Retinal pigment epithelial cell (primary cell): ENCODE measurements around the gene PILRB.
A peak's percentile ranks its signal among the peaks of the same experiment; 100 is the strongest.
"Not testable (repeated sequence)": the region's sequence is repeated elsewhere in the genome, so short reads cannot be mapped to it uniquely, and the experiment has no call there.

Experiments used
- DNase-seq: peaks from one replicate; pipeline ENCODE4 v3.0.0-alpha.2; 2010; ENCODE audit warnings: low read depth
- H3K4me3 ChIP-seq: 2 replicates; pipeline ENCODE4 v1.5.1; 2011; ENCODE audit warnings: mild to moderate bottlenecking, low read length, control low read depth, moderate library complexity
- TF ChIP-seq, protein P1 (sequence below): conservative IDR thresholded peaks from 2 replicates; pipeline ENCODE4 v1.5.1; 2011; ENCODE audit warnings: low read depth, low read length, control low read depth, inconsistent platforms

PILRB gene

DNA sequence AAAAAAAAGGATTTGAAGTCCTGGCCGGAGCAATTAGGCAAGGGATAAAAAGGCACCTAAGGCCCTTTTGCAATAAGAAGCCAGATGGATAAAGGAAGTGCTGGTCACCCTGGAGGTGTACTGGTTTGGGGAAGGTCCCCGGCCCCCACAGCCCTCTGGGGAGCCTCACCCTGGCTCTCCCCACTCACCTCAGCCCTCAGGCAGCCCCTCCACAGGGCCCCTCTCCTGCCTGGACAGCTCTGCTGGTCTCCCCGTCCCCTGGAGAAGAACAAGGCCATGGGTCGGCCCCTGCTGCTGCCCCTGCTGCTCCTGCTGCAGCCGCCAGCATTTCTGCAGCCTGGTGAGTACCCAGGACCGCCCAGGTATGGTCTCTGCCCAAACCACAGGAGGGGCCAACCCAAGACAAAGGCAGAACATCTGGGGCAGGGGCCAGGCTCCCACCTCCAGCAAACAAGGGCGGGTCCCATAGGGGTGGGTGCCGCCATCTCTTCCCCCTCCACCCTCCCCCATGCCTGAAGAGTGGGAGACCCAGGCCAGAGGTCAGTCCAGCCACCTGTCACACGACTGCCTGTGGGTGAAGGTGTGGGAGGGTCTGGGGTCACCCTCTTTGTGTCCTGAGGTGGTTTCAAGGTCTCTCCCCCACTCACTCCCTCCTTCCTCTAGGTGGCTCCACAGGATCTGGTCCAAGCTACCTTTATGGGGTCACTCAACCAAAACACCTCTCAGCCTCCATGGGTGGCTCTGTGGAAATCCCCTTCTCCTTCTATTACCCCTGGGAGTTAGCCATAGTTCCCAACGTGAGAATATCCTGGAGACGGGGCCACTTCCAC is at the start of gene PILRB:
PILRB (plus strand) TSS at position 91 of the 830 bp plus-strand sequence; CDS start at position 277, 186 bp downstream.
- no peak for DNase-seq
- TF ChIP-seq, protein P1, sequence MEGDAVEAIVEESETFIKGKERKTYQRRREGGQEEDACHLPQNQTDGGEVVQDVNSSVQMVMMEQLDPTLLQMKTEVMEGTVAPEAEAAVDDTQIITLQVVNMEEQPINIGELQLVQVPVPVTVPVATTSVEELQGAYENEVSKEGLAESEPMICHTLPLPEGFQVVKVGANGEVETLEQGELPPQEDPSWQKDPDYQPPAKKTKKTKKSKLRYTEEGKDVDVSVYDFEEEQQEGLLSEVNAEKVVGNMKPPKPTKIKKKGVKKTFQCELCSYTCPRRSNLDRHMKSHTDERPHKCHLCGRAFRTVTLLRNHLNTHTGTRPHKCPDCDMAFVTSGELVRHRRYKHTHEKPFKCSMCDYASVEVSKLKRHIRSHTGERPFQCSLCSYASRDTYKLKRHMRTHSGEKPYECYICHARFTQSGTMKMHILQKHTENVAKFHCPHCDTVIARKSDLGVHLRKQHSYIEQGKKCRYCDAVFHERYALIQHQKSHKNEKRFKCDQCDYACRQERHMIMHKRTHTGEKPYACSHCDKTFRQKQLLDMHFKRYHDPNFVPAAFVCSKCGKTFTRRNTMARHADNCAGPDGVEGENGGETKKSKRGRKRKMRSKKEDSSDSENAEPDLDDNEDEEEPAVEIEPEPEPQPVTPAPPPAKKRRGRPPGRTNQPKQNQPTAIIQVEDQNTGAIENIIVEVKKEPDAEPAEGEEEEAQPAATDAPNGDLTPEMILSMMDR = peak; percentile 7
- H3K4me3 ChIP-seq = no peak within 1 kb of the TSS

DNA sequence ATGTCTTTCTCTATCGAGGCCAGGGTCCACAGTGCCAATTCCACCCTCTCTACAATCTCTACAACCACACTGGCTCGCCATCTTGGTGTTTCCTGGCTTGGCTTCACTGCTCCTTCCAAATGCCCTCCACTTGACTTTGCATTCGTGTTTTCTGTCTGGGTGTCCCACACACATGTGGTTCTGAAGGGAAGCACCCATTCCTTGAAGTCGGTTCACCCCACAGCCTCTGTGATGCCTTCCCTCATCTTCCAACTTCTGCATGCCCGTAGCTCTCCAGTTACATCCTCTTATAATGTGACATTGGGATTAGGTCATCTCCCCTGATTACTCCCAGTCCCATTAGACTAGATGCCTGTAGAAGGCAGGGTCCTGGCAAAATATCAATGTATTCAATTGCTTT is 39.6 kb upstream of the PILRB start:
- not testable (repeated sequence) for H3K4me3 ChIP-seq, DNase-seq

DNA sequence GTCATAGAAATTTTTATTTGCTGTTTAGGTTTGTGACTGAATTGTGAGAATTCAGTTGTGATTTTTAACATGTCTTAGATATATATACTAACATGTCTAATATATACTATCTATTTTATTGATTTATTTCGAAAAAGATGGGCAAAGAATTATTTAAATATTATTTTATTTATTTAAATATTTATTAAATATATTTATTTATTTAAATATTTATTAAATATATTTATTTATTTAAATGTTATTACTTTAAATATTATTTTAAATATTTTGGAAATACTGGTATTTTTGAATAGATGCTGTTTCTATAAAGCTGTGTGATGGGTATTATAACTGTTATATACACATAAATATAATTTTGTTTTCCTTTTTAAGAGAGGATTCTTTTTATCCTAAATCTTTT is 36.3 kb upstream of the PILRB start:
- DNase-seq, H3K4me3 ChIP-seq: not testable (repeated sequence)

DNA sequence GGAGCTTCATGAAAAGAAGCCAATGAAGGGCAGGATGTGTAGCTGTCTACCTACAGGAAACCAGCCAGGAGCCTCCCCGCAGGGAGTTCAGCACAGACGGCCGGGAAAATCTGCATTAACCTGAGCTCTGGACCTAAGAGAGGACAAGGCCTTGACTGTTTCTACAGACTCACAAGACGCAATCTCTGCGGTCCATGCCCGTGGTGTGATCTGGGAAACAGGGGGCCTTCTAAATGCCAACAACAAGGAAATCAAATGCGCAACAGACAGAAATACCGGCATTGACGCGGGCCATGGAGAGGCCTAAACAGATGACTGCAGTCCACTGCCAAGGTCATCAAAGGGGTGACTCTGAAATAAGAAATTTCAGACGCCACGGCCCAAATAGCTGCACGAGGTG is 33.7 kb upstream of the PILRB start:
- H3K4me3 ChIP-seq, DNase-seq: not testable (repeated sequence)

DNA sequence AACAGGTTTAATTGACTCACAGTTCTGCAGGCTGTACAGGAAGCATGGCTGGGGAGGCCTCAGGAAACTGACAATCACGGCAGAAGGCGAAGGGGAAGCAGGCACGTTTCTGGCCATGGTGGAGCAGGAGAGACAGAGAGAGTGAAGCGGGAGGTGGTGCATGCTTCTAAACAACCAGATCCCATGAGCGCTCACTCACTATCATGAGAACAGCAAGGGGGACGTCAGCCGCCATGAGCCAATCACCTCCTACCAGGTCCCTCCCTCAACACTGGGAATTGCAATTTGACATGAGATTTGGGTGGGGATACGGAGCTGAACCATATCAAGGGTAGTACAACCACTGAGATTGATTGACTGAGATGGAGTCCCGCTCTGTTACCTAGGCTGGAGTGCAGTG is 32.2 kb upstream of the PILRB start:
- DNase-seq, H3K4me3 ChIP-seq: not testable (repeated sequence)

DNA sequence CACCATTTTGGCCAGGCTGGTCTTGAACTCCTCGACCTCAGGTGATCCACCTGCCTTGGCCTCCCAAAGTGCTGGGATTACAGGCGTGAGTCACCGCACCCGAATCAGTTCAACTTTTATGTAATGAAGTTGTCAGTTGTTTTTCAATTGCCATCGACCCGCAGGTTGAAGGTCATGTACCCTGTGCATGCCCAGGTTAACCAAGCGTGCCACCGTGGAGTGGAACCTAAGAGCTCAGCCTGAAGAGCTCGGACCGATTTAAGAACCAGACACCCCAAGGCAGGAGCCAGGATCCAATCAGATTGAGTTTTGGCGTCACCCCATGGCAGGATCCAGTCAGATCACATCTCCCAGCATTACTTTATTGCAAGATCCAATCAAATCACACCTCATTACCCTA is 31.0 kb upstream of the PILRB start:
- not testable (repeated sequence) for H3K4me3 ChIP-seq, DNase-seq

DNA sequence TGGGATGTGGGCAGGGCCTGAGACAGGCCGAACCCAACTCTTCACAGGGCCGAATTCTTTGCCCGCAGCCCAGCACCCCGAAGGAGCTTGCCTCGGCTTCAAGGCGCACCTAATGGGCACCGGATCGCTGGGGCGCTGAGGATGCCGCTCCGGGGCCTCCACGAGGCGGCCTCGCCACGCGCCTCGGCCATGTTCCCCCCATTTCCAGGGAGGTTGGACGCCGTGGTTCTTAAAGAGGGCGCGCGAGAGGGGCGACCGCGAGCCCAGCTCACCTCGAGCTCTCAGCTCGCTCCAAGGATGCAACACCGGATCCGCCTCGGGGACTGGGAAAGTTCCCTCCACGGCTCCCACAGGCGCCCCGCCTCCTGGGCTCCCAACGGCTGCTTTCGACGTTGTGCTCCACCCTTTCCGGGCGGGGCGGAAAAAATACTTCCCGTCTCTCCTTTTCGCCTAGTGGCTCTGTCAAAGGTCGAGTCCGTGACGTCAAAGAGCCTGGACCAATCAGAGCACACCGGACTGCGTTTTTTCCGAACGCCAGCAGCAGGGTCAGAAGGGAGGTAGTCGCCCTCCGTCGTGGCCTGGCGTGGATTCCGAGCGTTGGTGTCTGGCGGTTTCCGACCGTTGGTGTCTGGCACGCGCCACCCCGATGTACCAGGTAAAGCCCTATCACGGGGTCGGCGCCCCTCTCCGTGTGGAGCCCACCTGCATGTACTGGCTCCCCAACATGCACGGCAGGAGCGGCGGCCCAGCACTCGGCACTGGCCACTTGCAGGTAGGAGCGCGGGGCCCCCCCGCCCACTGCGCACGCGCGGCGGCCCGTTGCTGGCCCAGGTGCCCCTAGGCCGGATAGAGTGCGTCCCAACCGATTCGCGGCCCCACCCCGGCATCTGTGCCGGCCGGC is 22.1 kb upstream of the PILRB start:
- peak overlapping the region; percentile 55 for H3K4me3 ChIP-seq
- DNase-seq = peak; percentile 74

DNA sequence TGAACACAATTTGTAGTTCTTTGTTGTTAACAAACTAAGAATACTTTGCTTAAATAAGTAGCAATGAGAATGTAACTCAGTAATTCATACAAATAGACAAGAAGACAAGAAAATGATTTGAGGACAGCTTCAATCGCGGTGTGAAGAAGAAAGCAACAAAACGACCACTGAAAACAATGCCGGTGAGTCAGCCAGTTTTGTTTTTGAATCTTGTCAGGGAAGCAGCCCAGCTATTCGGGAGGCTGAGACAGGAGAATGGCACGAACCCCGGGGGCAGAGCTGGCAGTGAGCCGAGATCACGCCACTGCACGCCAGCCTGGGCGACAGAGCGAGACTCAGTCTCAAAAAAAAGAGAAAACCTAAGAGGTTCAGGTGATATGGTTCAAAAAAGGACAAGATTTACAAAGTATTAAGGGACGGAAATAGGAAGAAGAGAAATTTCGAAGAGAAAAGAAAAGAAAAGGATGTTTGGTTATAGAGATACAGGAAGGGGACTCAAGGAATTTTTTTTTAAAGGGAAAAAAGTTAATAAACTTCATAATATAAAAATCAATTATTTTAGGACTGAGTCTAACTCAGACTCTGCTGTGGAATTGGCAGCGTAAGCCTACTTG is 19.7 kb upstream of the PILRB start:
- DNase-seq, H3K4me3 ChIP-seq: not testable (repeated sequence)

DNA sequence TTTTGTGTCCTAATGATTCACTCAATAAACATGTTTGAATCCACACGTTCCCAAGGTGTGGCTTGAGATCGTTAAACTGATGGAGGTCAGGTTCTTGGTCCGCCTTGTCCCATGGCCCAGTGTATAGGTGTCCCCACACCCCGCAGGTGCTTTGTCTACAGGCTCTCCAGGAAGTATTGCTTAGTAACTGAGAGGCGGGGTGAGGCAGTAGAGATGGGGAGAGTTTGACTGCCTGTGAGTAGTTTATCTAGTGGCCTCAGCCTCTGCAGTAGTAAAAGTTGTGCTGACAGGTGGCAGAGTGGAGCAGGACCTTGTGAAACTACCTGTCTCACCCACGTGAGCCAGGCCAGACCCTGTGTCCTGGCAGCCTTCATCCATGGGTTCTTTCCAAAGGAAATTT is 16.6 kb upstream of the PILRB start:
- not testable (repeated sequence) for H3K4me3 ChIP-seq, DNase-seq

DNA sequence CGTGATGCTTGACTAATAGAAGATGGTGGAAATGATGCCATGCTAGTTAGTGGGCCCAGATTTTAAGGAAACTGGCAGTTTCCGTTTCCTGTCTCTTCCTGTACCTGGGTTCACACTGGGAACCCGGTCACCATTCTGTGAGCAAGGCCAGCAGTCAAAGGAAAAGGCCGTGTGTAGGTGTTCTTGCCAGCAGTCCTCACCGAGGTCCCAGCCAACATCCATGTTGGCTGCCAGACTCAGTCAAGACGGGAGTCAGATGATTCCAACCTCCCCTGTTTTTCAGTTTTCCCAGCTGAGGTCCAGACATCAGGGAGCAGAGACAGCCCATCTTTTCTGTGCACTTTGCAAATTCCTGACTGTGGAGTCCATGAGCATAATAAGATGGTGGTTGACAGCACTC is 15.2 kb upstream of the PILRB start:
- TF ChIP-seq, protein P1 = no peak
- DNase-seq = no peak

DNA sequence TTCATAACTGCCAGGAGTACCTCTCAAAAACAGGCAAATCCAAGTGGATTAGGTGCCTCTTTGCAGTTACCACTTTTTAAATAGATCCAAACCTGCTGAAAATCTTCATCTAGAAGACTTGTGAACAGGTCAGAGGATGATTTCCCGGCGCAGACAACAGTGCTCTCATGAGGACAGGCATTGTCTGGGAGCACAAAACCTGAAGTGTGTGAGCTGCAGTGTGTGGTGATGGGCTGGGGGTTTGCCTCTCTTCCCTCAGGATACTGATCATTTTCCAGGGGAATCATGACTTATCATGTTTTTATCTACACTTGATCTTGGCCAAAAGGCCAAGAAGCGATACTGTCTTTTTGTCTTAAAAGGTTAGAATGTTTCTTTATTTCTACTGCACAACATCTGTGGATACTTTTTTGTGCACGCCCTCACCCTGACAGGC is 13.8 kb upstream of the PILRB start:
- H3K4me3 ChIP-seq, DNase-seq: not testable (repeated sequence)

More for the DNA sequence above, 15.2 kb upstream of the PILRB start:
- no peak overlapping the region for H3K4me3 ChIP-seq
